HG03565 (cell line): ENCODE results near the gene DLGAP1.

Experiments used
- ATAC-seq: cut with Tn5 transposase; IDR thresholded peaks from one replicate; pipeline ENCODE4 v1.9.1; 2021; ENCODE audit warnings: mild to moderate bottlenecking, moderate library complexity; ENCODE audit not compliant: unreplicated experiment

Gene DLGAP1

GRCh38 chr18:3466872-3467271 lies 988.2 kb downstream of the DLGAP1 start:
- ATAC-seq = no peak

- ATAC-seq = no peak
Measured at GRCh38 chr18:3466045-3466444, 989.1 kb downstream of the DLGAP1 start.

GRCh38 chr18:3463051-3463450 lies 992.1 kb downstream of the DLGAP1 start:
- ATAC-seq = no peak

GRCh38 chr18:3461704-3462103 lies 993.4 kb downstream of the DLGAP1 start:
- ATAC-seq = no peak

GRCh38 chr18:3460823-3461398 lies 994.2 kb downstream of the DLGAP1 start:
- ATAC-seq = no peak

GRCh38 chr18:3458952-3459853 lies 995.9 kb downstream of the DLGAP1 start:
- ATAC-seq = peak; percentile 48

GRCh38 chr18:3458378-3458777 lies 996.7 kb downstream of the DLGAP1 start:
- no peak for ATAC-seq

GRCh38 chr18:3457261-3457724 lies 997.8 kb downstream of the DLGAP1 start:
- ATAC-seq = no peak

GRCh38 chr18:3456686-3457069 lies 998.4 kb downstream of the DLGAP1 start:
- ATAC-seq = no peak

GRCh38 chr18:3455907-3456685 lies 999.0 kb downstream of the DLGAP1 start:
- no peak for ATAC-seq

- no peak for ATAC-seq
Measured at GRCh38 chr18:3455090-3455635, 999.9 kb downstream of the DLGAP1 start.

- no peak for ATAC-seq
Measured at GRCh38 chr18:3454365-3455089, 1000.6 kb downstream of the DLGAP1 start.

- ATAC-seq = no peak
Measured at GRCh38 chr18:3453540-3454364, 1001.4 kb downstream of the DLGAP1 start.

- ATAC-seq = no peak
Measured at GRCh38 chr18:3452750-3453539, 1002.2 kb downstream of the DLGAP1 start.

- no peak for ATAC-seq
Measured at GRCh38 chr18:3451989-3452749, 1002.9 kb downstream of the DLGAP1 start.

- no peak for ATAC-seq
Measured at GRCh38 chr18:3451183-3451988, 1003.7 kb downstream of the DLGAP1 start.

GRCh38 chr18:3450799-3451182 lies 1004.3 kb downstream of the DLGAP1 start:
- ATAC-seq = no peak
